ENCODE measurements around the gene DCAF5.

GRCh38 chr14:69094481-69094880 lies 58.4 kb downstream of the DCAF5 start:
- TF ChIP-seq CTCF (IDR thresholded peaks at IDR 0.05; ENCODE audit: low read depth, low read length) (no peak), EZH2phosphoT487 (IDR thresholded peaks at IDR 0.05; ENCODE audit: low read depth) (no peak)
